ENCODE measurements around the gene OR5M8.

Gene OR5M8

GRCh38 chr11:56473252-56473651 is 17.9 kb downstream of the OR5M8 start, which contains the start of gene OR5M3:
OR5M3 (minus strand) TSS chr11:56473352; CDS start chr11:56470497, 2,855 bp downstream.
- Histone ChIP-seq H3K27me3 (ENCODE audit: insufficient read depth, poor library complexity, severe bottlenecking) (no peaks in the 10 kb centered on the region), H3K4me3 (replicated peaks; ENCODE audit: insufficient read depth, low read length) (no peak within 1 kb of the TSS), H3K27ac (replicated peaks) (no peak within 1 kb of the TSS)
- no peak for DNase-seq (ENCODE audit: low read depth in 1 of 2, low spot score in 1 of 2)
- TF ChIP-seq SPI1 (IDR thresholded peaks at IDR 0.05; ENCODE audit: borderline replicate concordance, low read depth) (no peak), GABPA (IDR thresholded peaks at IDR 0.05; ENCODE audit: low read depth) (no peak), REST (IDR thresholded peaks at IDR 0.05; ENCODE audit: insufficient replicate concordance, low read depth) (no peak), POLR2AphosphoS5 (IDR thresholded peaks at IDR 0.05; ENCODE audit: low read depth) (no peak), CTCF (IDR thresholded peaks at IDR 0.05; ENCODE audit: insufficient read depth, low read length) (no peak)

- TF ChIP-seq CTCF (IDR thresholded peaks at IDR 0.05; ENCODE audit: insufficient read depth, low read length) (no peak), GABPA (IDR thresholded peaks at IDR 0.05; ENCODE audit: low read depth) (no peak), POLR2AphosphoS5 (IDR thresholded peaks at IDR 0.05; ENCODE audit: low read depth) (no peak), SPI1 (IDR thresholded peaks at IDR 0.05; ENCODE audit: borderline replicate concordance, low read depth) (no peak), REST (IDR thresholded peaks at IDR 0.05; ENCODE audit: insufficient replicate concordance, low read depth) (no peak)
- H3K4me3 ChIP-seq (replicated peaks; ENCODE audit: insufficient read depth, low read length): no peak overlapping the region
- no peak overlapping the region for H3K27ac ChIP-seq (replicated peaks)
- DNase-seq (ENCODE audit: low read depth in 1 of 2, low spot score in 1 of 2): no peak
- no peaks in the 10 kb centered on the region for H3K27me3 ChIP-seq (ENCODE audit: insufficient read depth, poor library complexity, severe bottlenecking)
These were observed 34.1 kb downstream of the OR5M8 start for GRCh38 chr11:56457076-56457475.

GRCh38 chr11:56453521-56453920 is 37.6 kb downstream of the OR5M8 start:
- no peak overlapping the region for H3K27ac ChIP-seq (replicated peaks)
- H3K4me3 ChIP-seq (replicated peaks; ENCODE audit: insufficient read depth, low read length): no peak overlapping the region
- TF ChIP-seq GABPA (IDR thresholded peaks at IDR 0.05; ENCODE audit: low read depth): no peak
- no peak for TF ChIP-seq POLR2AphosphoS5 (IDR thresholded peaks at IDR 0.05; ENCODE audit: low read depth)
- no peak for TF ChIP-seq SPI1 (IDR thresholded peaks at IDR 0.05; ENCODE audit: borderline replicate concordance, low read depth)
- no peak for TF ChIP-seq REST (IDR thresholded peaks at IDR 0.05; ENCODE audit: insufficient replicate concordance, low read depth)
- no peak for TF ChIP-seq CTCF (IDR thresholded peaks at IDR 0.05; ENCODE audit: insufficient read depth, low read length)
- no peaks in the 10 kb centered on the region for H3K27me3 ChIP-seq (ENCODE audit: insufficient read depth, poor library complexity, severe bottlenecking)
- no peak for DNase-seq (ENCODE audit: low read depth in 1 of 2, low spot score in 1 of 2)

Data from HL-60 (cell line).